Endothelial cell of umbilical vein (primary cell): ENCODE measurements around the gene RGR. TPM values are rescaled to one million over a fixed set of nuclear protein-coding genes. Genes with fewer than 3 reads are reported as not detected.

Experiments used
- BruUV-seq: library from RNA; stranded (reverse); fragments of 400-500 nt; replicated peaks from 2 replicates; lab custom pipeline; 2021; lab: Mats Ljungman, UMichigan
- CTCF ChIA-PET: fragments of 300-600, 350-600 bp; sonication (Branson Sonifier 250); formaldehyde crosslinking; loops from one replicate; lab custom pipeline; 2021; ENCODE audit warnings: antibody characterized with exemption, inconsistent platforms; lab: Charles Lee
- POLR2A ChIA-PET: fragments of 300-600, 350-600 bp; sonication (Branson Sonifier 250); formaldehyde crosslinking; loops from one replicate; lab custom pipeline; 2021; ENCODE audit warnings: antibody characterized with exemption, inconsistent platforms; lab: Charles Lee
- DNase-seq: peaks from one replicate; pipeline ENCODE4 v3.0.0-alpha.2; 2011; ENCODE audit warnings: low read depth, low spot score
- FAIRE-seq: peaks from 2 replicates; lab custom pipeline; 2011; peaks lifted over from hg19 to GRCh38; lab: Jason Lieb, UNC
- H2AFZ ChIP-seq: 2 replicates; pipeline ENCODE4 v1.6.0; 2012; ENCODE audit warnings: low read depth, low read length, control low read depth, inconsistent platforms
- H3K27ac ChIP-seq: 2 replicates; pipeline ENCODE4 v1.5.1; 2011; ENCODE audit warnings: low read depth, mild to moderate bottlenecking, control low read depth, low read length, moderate library complexity; ENCODE audit not compliant: insufficient read depth
- H3K27me3 ChIP-seq, 2 experiments: 2 replicates each; pipeline versions ENCODE4 v1.6.0 to v1.6.1; 2011; ENCODE audit warnings: low read length in 2 of 2, mixed read lengths in 1 of 2; ENCODE audit not compliant: control insufficient read depth in 2 of 2, insufficient read depth in 2 of 2
- H3K36me3 ChIP-seq, 2 experiments: 2 replicates in 1 of 2; 3 replicates in 1 of 2; pipeline ENCODE4 v1.5.1; 2011; ENCODE audit warnings: low read length in 2 of 2, mild to moderate bottlenecking in 1 of 2, moderate library complexity in 1 of 2; ENCODE audit not compliant: control insufficient read depth in 2 of 2, insufficient read depth in 2 of 2; ENCODE audit errors: extremely low read depth in 1 of 2
- H3K4me1 ChIP-seq: 3 replicates; pipeline ENCODE4 v1.5.1; 2011; ENCODE audit warnings: mild to moderate bottlenecking, low read length; ENCODE audit not compliant: control insufficient read depth, insufficient read depth; ENCODE audit errors: extremely low read depth
- H3K4me2 ChIP-seq: 2 replicates; pipeline ENCODE4 v1.6.1; 2011; ENCODE audit warnings: low read length, control low read depth, mixed read lengths; ENCODE audit not compliant: insufficient read depth
- H3K4me3 ChIP-seq, 3 experiments: fragments of 200-600 bp in 1 of 3; sonication (generic), shearing (Covaris generic) in 1 of 3; replicated peaks in 1 of 3; 2 replicates each; pipeline ENCODE4 v1.5.1; 2011 to 2016; ENCODE audit warnings: control low read depth in 3 of 3, low read length in 3 of 3, mild to moderate bottlenecking in 2 of 3, inconsistent platforms in 1 of 3, low read depth in 1 of 3, moderate library complexity in 1 of 3; ENCODE audit not compliant: insufficient read depth in 1 of 3
- H3K79me2 ChIP-seq: 2 replicates; pipeline ENCODE4 v1.6.0; 2012; ENCODE audit warnings: low read length, inconsistent platforms; ENCODE audit not compliant: control insufficient read depth, insufficient read depth
- H3K9ac ChIP-seq: replicated peaks from 2 replicates; pipeline ENCODE3; 2011; ENCODE audit warnings: low read length, control low read depth; ENCODE audit not compliant: insufficient read depth; ENCODE audit errors: extremely low read depth
- H3K9me1 ChIP-seq: replicated peaks from 3 replicates; pipeline ENCODE4 v1.6.0; 2011; ENCODE audit warnings: mild to moderate bottlenecking, low read length; ENCODE audit not compliant: control insufficient read depth, insufficient read depth; ENCODE audit errors: extremely low read depth
- H3K9me3 ChIP-seq: replicated peaks from 2 replicates; pipeline ENCODE4 v1.5.1; 2012; ENCODE audit warnings: low read length, inconsistent platforms; ENCODE audit not compliant: control insufficient read depth, insufficient read depth
- H4K20me1 ChIP-seq: replicated peaks from 2 replicates; pipeline ENCODE3; 2011; ENCODE audit warnings: mild to moderate bottlenecking, low read length; ENCODE audit not compliant: control insufficient read depth, insufficient read depth; ENCODE audit errors: extremely low read depth
- EZH2 ChIP-seq: IDR thresholded peaks from 2 replicates; pipeline ENCODE4 v1.6.1; 2012; ENCODE audit warnings: borderline replicate concordance, low read depth, mild to moderate bottlenecking, moderate library complexity, low read length, inconsistent platforms; ENCODE audit not compliant: severe bottlenecking
- FOS ChIP-seq: IDR thresholded peaks from 2 replicates; pipeline ENCODE4 v1.6.1; 2011; ENCODE audit warnings: mild to moderate bottlenecking, low read length, moderate library complexity, borderline replicate concordance; ENCODE audit not compliant: insufficient read depth
- GATA2 ChIP-seq: IDR thresholded peaks from 2 replicates; pipeline ENCODE4 v1.7.0; 2011; ENCODE audit warnings: low read depth, mild to moderate bottlenecking, moderate library complexity, mixed read lengths, low read length; ENCODE audit not compliant: insufficient read length, insufficient read depth
- JUN ChIP-seq: IDR thresholded peaks from 2 replicates; pipeline ENCODE4 v1.6.1; 2011; ENCODE audit warnings: borderline replicate concordance, low read depth; ENCODE audit not compliant: insufficient read length, insufficient read depth
- MAX ChIP-seq: IDR thresholded peaks from 2 replicates; pipeline ENCODE4 v1.6.1; 2011; ENCODE audit not compliant: insufficient read depth, insufficient read length
- MYC ChIP-seq: IDR thresholded peaks from one replicate; pipeline ENCODE4 v1.6.1; 2011; ENCODE audit warnings: mild to moderate bottlenecking, low read depth, low read length
- POLR2A ChIP-seq: IDR thresholded peaks from 2 replicates; pipeline ENCODE4 v1.6.1; 2012; ENCODE audit warnings: low read depth, mild to moderate bottlenecking, control low read depth, low read length
- POLR2AphosphoS5 ChIP-seq: IDR thresholded peaks from 2 replicates; pipeline ENCODE4 v1.6.1; 2012; ENCODE audit warnings: low read depth, mild to moderate bottlenecking, control low read depth, low read length, moderate library complexity; ENCODE audit not compliant: insufficient read depth
- dilution Hi-C: fragments of 300-500 bp; cut with MboI; formaldehyde crosslinking; loops from one replicate; pipeline ENCODE4 v1.15.0; 2019; ENCODE audit warnings: low sequenced_read_pairs; ENCODE audit not compliant: extremely low pct_ligation_motif_present
- intact Hi-C: fragments of 100-400 bp; cut with micrococcal nuclease; formaldehyde crosslinking; loops from one replicate; pipeline ENCODE4 v1.10.0; 2022
- polyA plus RNA-seq, 4 experiments: library from polyadenylated mRNA; depleted of rRNA in 3 of 4; stranded (reverse) in 3 of 4; unstranded in 1 of 4; fragments of >200 nt; gene quantifications; 2 replicates each; pipeline versions ENCODE4 v1.2.1 to v1.2.3, GENCODE V29; 2011 to 2012; ENCODE audit warnings: missing spikeins in 1 of 4
- total RNA-seq: library from RNA; stranded (reverse); gene quantifications from 2 replicates; pipeline ENCODE4 v1.2.3, GENCODE V29; 2021
- TF ChIP-seq, protein P1 (sequence below), 2 donors: IDR thresholded peaks; 1 replicate in 1 of 2; 2 replicates in 1 of 2; pipeline ENCODE4 v1.5.1; 2011; ENCODE audit warnings: low read length in 2 of 2, mild to moderate bottlenecking in 2 of 2, moderate library complexity in 2 of 2, control low read depth in 1 of 2, inconsistent platforms in 1 of 2, low read depth in 1 of 2; ENCODE audit not compliant: insufficient read depth in 1 of 2; ENCODE audit errors: extremely low read depth in 1 of 2

The RGR gene
- total and polyA plus RNA-seq, 2 donors (not counting 3 experiments of a cell fraction or from before 2014, with no cell fraction given) = not detected

- H3K79me2 ChIP-seq = no peaks in the 10 kb centered on the region
- intact Hi-C loops (no loop called here), dilution Hi-C loops (no loop called here)
- FAIRE-seq (no peak), DNase-seq (no peak)
- no TSS peak for BruUV-seq
- no peak overlapping the region for H3K9ac ChIP-seq
- H3K4me1 ChIP-seq = peaks cover 1% of the 10 kb centered on the region
- no peaks in the 10 kb centered on the region for H4K20me1 ChIP-seq
- TF ChIP-seq GATA2 = no peak
- TF ChIP-seq MYC = no peak
- TF ChIP-seq, protein P1, sequence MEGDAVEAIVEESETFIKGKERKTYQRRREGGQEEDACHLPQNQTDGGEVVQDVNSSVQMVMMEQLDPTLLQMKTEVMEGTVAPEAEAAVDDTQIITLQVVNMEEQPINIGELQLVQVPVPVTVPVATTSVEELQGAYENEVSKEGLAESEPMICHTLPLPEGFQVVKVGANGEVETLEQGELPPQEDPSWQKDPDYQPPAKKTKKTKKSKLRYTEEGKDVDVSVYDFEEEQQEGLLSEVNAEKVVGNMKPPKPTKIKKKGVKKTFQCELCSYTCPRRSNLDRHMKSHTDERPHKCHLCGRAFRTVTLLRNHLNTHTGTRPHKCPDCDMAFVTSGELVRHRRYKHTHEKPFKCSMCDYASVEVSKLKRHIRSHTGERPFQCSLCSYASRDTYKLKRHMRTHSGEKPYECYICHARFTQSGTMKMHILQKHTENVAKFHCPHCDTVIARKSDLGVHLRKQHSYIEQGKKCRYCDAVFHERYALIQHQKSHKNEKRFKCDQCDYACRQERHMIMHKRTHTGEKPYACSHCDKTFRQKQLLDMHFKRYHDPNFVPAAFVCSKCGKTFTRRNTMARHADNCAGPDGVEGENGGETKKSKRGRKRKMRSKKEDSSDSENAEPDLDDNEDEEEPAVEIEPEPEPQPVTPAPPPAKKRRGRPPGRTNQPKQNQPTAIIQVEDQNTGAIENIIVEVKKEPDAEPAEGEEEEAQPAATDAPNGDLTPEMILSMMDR (IDR thresholded peaks at IDR 0.05; ENCODE audit: extremely low read depth in 1 of 2, insufficient read depth in 1 of 2, low read depth in 1 of 2, low read length in 2 of 2) = no peak
- no peak for TF ChIP-seq FOS
- TF ChIP-seq POLR2AphosphoS5 = no peak
- no peak for TF ChIP-seq EZH2
- no peak for TF ChIP-seq POLR2A
- TF ChIP-seq JUN = no peak
- TF ChIP-seq MAX = no peak
- H3K9me3 ChIP-seq = no peaks in the 10 kb centered on the region
- no peaks in the 10 kb centered on the region for H3K9me1 ChIP-seq
- no peaks in the 10 kb centered on the region for H3K36me3 ChIP-seq
- ChIA-PET CTCF (no interaction called here), POLR2A (no interaction called here)
- H3K4me3 ChIP-seq = no peak overlapping the region
- H3K27ac ChIP-seq = no peak overlapping the region
- no peaks in the 10 kb centered on the region for H3K27me3 ChIP-seq
- no peak overlapping the region for H2AFZ ChIP-seq
- H3K4me2 ChIP-seq = no peak overlapping the region
Measured at GRCh38 chr10:84302223-84302622, 57.4 kb downstream of the RGR start.
